Upper lobe of right lung (tissue), 1 donor: Measurements from ENCODE around the gene FAM117A. TPM values are rescaled to one million over a fixed set of nuclear protein-coding genes. Genes with fewer than 3 reads are reported as not detected.

Source experiments
- ATAC-seq: fragments of 200-7000 bp; cut with Tn5 transposase; one replicate; pipeline ENCODE4 v1.9.1; 2020; ENCODE audit warnings: mild to moderate bottlenecking, moderate library complexity
- DNase-seq: peaks from one replicate; pipeline ENCODE4 v3.0.0-alpha.2; 2020
- H3K27ac ChIP-seq: fragments of 200-600 bp; one replicate; pipeline ENCODE4 v1.8.0; 2022
- H3K27me3 ChIP-seq: fragments of 200-600 bp; one replicate; pipeline ENCODE4 v1.8.0; 2022; ENCODE audit warnings: mild to moderate bottlenecking
- H3K36me3 ChIP-seq: fragments of 200-600 bp; one replicate; pipeline ENCODE4 v1.8.0; 2022
- H3K4me1 ChIP-seq: fragments of 200-600 bp; one replicate; pipeline ENCODE4 v1.8.0; 2022
- H3K4me3 ChIP-seq: fragments of 200-600 bp; one replicate; pipeline ENCODE4 v1.8.0; 2022; ENCODE audit warnings: mild to moderate bottlenecking
- H3K9me3 ChIP-seq: fragments of 200-600 bp; one replicate; pipeline ENCODE4 v1.8.0; 2022
- CTCF ChIP-seq: fragments of 200-600 bp; IDR thresholded peaks from one replicate; pipeline ENCODE4 v1.8.0; 2022; ENCODE audit warnings: antibody characterized with exemption
- intact Hi-C: fragments of 100-400 bp; cut with DNase I; formaldehyde crosslinking; loops from one replicate; pipeline ENCODE4 v1.11.0; 2022
- total RNA-seq: library from RNA; stranded (reverse); fragmentation: NEBNext Ultra II Directional; extraction: Animal tissue kit (Norgen Biotek cat#: 25700); gene quantifications from one replicate; pipeline ENCODE4 v1.2.1, GENCODE V29; 2021
- donor health status: DM: no; HTN: yes; CAD: no; lungs with severe emphysema.

Gene FAM117A
- total RNA-seq, 1 donor from 2014 or later, result 11.8 TPM

DNA sequence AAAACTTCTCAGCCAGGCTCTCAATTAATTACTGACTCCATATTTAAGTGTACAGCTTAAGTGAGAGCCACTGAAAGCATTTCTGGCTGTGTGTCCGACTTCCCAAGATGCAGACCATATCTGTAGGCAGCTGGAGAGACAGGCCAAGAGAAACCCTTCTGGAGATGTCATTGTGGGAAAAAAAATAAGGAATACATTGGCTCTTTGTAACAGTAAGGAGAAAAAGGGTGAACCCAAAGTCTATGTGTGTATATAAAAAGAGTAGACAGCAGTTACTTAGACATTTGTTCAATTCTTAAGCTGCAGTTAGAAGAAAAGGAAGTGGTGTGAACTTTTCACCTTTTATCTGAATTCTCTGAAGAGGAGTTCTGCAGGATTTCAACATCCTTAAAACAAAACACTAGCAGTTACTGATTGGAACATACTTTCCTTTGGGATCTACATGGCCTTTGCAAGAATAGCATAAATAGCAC, 21.7 kb downstream of the FAM117A start:
- Histone ChIP-seq H3K4me3 (peak overlapping the region; percentile 2), H3K27ac (peak overlapping the region; percentile 72), H3K4me1 (peaks cover 59% of the 10 kb centered on the region), H3K27me3 (no peaks in the 10 kb centered on the region), H3K9me3 (no peaks in the 10 kb centered on the region), H3K36me3 (no peaks in the 10 kb centered on the region)
- no peak for DNase-seq
- TF ChIP-seq CTCF, result no peak
- intact Hi-C loops, result no loop called here
- ATAC-seq, result peak; percentile 44

DNA sequence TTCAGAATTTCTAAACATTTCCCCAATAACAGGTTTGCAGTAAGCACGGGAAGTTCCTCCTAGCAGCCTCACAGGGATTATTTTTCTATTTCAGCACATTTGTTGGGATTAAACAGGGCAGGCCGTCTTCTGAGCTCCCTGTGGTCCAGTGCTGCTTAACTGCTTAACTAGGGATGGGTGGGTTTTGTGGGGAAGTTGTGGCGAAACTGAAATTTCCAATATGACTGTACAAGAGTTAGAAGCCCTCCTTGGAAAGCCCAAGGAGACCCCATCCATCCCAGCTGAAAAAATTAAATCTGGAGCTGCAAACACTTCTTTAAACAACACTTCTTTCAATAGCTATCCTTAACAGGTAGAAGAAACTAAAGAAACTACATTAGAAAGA, 22.2 kb downstream of the FAM117A start:
- no peaks in the 10 kb centered on the region for H3K27me3 ChIP-seq
- no peaks in the 10 kb centered on the region for H3K9me3 ChIP-seq
- DNase-seq, result no peak
- intact Hi-C loops, result no loop called here
- no peaks in the 10 kb centered on the region for H3K36me3 ChIP-seq
- TF ChIP-seq CTCF, result no peak
- peak overlapping the region; percentile 72 for H3K27ac ChIP-seq
- H3K4me3 ChIP-seq, result no peak overlapping the region
- H3K4me1 ChIP-seq, result peaks cover 54% of the 10 kb centered on the region
- no peak for ATAC-seq

- H3K27ac ChIP-seq, result peak overlapping the region; percentile 72
- H3K4me3 ChIP-seq, result no peak overlapping the region
- DNase-seq, result no peak
- no peak for ATAC-seq
- H3K4me1 ChIP-seq, result peaks cover 53% of the 10 kb centered on the region
- H3K36me3 ChIP-seq, result no peaks in the 10 kb centered on the region
- TF ChIP-seq CTCF, result no peak
- H3K9me3 ChIP-seq, result no peaks in the 10 kb centered on the region
- no peaks in the 10 kb centered on the region for H3K27me3 ChIP-seq
- intact Hi-C loops, result no loop called here
Observed at GRCh38 chr17:49741009-49741691, 22.8 kb downstream of the FAM117A start.

DNA sequence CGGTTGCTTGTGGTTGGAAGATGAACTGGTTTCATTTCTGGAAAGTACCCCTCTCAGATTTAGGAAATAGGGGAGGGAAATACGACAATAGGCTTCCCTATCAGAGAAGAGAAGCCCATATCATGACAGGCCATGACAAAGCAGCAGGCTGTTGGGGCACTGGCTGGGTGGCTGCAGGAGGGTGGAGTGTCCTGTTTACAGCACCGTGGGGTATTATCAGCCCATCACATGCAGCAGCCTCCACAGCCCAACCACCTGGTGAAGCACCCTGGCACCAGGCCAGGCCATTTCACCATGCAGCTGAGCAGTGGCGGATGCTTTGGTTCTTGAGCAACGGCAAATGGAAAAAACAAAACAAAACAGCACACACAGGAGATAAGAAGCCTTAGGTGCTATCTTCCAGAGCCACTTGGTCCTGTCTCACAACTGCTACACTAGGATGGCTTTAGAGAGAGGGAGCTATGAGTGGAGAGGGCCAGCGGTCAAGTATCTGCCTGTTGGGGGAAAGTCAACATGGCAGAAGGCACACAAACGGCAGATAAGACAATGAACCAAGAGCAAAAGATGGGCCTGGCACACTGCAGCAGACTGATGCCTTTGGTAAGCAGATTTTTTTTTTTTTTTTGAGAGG, 24.2 kb downstream of the FAM117A start:
- peak; percentile 85 for ATAC-seq
- Histone ChIP-seq H3K4me1 (peaks cover 46% of the 10 kb centered on the region), H3K27ac (peak overlapping the region; percentile 72), H3K27me3 (no peaks in the 10 kb centered on the region), H3K4me3 (no peak overlapping the region), H3K9me3 (no peaks in the 10 kb centered on the region), H3K36me3 (no peaks in the 10 kb centered on the region)
- peak; percentile 85 for DNase-seq
- intact Hi-C loops, result no loop called here
- TF ChIP-seq CTCF, result no peak

DNA sequence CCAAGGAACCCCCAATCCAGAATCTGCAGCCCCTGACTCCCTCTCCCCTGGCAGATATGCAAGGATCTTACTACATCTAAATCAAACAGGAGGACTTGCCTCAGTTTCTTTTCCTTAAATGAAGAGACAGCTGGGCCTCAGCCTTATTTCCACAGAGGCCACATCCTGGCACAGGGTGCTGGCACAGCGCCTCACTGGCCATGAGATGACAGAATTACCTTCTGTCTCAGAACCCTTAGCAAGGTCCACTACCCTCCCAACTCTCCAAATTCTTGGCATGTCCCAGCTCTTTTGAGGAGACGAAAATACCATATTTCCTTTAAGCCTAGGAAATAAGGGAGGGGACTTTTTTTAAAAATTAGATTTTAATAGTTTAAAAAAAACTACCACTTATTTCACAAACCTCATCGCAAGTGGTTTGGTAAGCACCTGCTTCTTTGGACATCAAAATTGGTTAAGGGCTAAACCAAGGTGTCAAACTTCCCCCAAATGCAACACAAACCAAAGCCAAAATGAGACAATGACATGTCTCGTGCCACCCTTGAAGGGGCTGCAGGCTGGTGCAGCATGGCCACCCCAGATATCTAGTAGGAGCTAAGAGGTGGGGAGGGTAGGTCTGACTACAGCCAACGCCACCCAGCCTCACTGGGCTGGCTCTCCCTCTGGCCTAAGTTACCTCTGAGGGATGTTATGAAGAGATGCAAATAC, 25.3 kb downstream of the FAM117A start:
- Histone ChIP-seq H3K4me3 (no peak overlapping the region), H3K27ac (peak overlapping the region; percentile 72)
- intact Hi-C loops, result no loop called here

More for the DNA sequence above, 25.3 kb downstream of the FAM117A start:
- no peak for TF ChIP-seq CTCF
- no peaks in the 10 kb centered on the region for H3K9me3 ChIP-seq
- H3K27me3 ChIP-seq, result no peaks in the 10 kb centered on the region
- peaks cover 46% of the 10 kb centered on the region for H3K4me1 ChIP-seq
- H3K36me3 ChIP-seq, result no peaks in the 10 kb centered on the region
- DNase-seq (no peak), ATAC-seq (no peak)
